Measurements from ENCODE around the gene PLGRKT.

The PLGRKT gene

GRCh38 chr9:5429873-5430564 lies 7.7 kb downstream of the PLGRKT start:
- H3K79me2 ChIP-seq (ENCODE audit: insufficient read depth, low read length) = no peaks in the 10 kb centered on the region
- no peak overlapping the region for H3K4me3 ChIP-seq (ENCODE audit: insufficient read depth, low read length, poor library complexity, severe bottlenecking)
- no peaks in the 10 kb centered on the region for H3K9me2 ChIP-seq (replicated peaks; ENCODE audit: insufficient read depth, low read length)
- H3K36me3 ChIP-seq (ENCODE audit: low read length) = no peaks in the 10 kb centered on the region; the same call in 1 of the 2 replicates
- H3K9ac ChIP-seq (ENCODE audit: low read length) = no peak overlapping the region
- no peak overlapping the region for H3K27ac ChIP-seq (ENCODE audit: low read depth, low read length)
- H3F3A ChIP-seq (ENCODE audit: insufficient read depth) = 0 out of 2 replicates have a peak, but pooled peaks cover 2% of the 10 kb centered on the region
- no peaks in the 10 kb centered on the region for H3K9me3 ChIP-seq (ENCODE audit: insufficient read depth, low read length)
- TF ChIP-seq, protein P1, sequence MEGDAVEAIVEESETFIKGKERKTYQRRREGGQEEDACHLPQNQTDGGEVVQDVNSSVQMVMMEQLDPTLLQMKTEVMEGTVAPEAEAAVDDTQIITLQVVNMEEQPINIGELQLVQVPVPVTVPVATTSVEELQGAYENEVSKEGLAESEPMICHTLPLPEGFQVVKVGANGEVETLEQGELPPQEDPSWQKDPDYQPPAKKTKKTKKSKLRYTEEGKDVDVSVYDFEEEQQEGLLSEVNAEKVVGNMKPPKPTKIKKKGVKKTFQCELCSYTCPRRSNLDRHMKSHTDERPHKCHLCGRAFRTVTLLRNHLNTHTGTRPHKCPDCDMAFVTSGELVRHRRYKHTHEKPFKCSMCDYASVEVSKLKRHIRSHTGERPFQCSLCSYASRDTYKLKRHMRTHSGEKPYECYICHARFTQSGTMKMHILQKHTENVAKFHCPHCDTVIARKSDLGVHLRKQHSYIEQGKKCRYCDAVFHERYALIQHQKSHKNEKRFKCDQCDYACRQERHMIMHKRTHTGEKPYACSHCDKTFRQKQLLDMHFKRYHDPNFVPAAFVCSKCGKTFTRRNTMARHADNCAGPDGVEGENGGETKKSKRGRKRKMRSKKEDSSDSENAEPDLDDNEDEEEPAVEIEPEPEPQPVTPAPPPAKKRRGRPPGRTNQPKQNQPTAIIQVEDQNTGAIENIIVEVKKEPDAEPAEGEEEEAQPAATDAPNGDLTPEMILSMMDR (IDR thresholded peaks at IDR 0.05; ENCODE audit: insufficient read depth, low read length, poor library complexity, severe bottlenecking) = no peak
- TF ChIP-seq EZH2phosphoT487 (conservative IDR thresholded peaks at IDR 0.05; ENCODE audit: low read length) = no peak
- no peak overlapping the region for H2AFZ ChIP-seq (ENCODE audit: low read depth, low read length, severe bottlenecking)
- H3K4me2 ChIP-seq (ENCODE audit: low read depth, low read length, poor library complexity, severe bottlenecking) = no peak overlapping the region
- H4K20me1 ChIP-seq (ENCODE audit: low read depth, low read length) = no peaks in the 10 kb centered on the region
- no peaks in the 10 kb centered on the region for H3K27me3 ChIP-seq (ENCODE audit: low read length)

- Histone ChIP-seq H3K79me2 (ENCODE audit: insufficient read depth, low read length) (no peaks in the 10 kb centered on the region), H4K20me1 (ENCODE audit: low read depth, low read length) (no peaks in the 10 kb centered on the region), H3F3A (ENCODE audit: insufficient read depth) (0 out of 2 replicates have a peak, but pooled peaks cover 4% of the 10 kb centered on the region), H3K36me3 (ENCODE audit: low read length) (no peaks in the 10 kb centered on the region; the same call in 1 of the 2 replicates), H3K9me3 (ENCODE audit: insufficient read depth, low read length) (no peaks in the 10 kb centered on the region), H3K9me2 (replicated peaks; ENCODE audit: insufficient read depth, low read length) (no peaks in the 10 kb centered on the region), H2AFZ (ENCODE audit: low read depth, low read length, severe bottlenecking) (no peak overlapping the region), H3K4me2 (ENCODE audit: low read depth, low read length, poor library complexity, severe bottlenecking) (no peak overlapping the region), H3K27ac (ENCODE audit: low read depth, low read length) (no peak overlapping the region), H3K9ac (ENCODE audit: low read length) (no peak overlapping the region), H3K27me3 (ENCODE audit: low read length) (no peaks in the 10 kb centered on the region), H3K4me3 (ENCODE audit: insufficient read depth, low read length, poor library complexity, severe bottlenecking) (no peak overlapping the region)
- TF ChIP-seq, protein P1 (IDR thresholded peaks at IDR 0.05; ENCODE audit: insufficient read depth, low read length, poor library complexity, severe bottlenecking) = no peak
- no peak for TF ChIP-seq EZH2phosphoT487 (conservative IDR thresholded peaks at IDR 0.05; ENCODE audit: low read length)
Measured at GRCh38 chr9:5428794-5429528, 8.8 kb downstream of the PLGRKT start.

- H3K9ac ChIP-seq (ENCODE audit: low read length) = no peak overlapping the region
- no peaks in the 10 kb centered on the region for H3K27me3 ChIP-seq (ENCODE audit: low read length)
- no peaks in the 10 kb centered on the region; the same call in 1 of the 2 replicates for H3K36me3 ChIP-seq (ENCODE audit: low read length)
- H3K4me2 ChIP-seq (ENCODE audit: low read depth, low read length, poor library complexity, severe bottlenecking) = no peak overlapping the region
- no peaks in the 10 kb centered on the region for H3K79me2 ChIP-seq (ENCODE audit: insufficient read depth, low read length)
- H3K9me2 ChIP-seq (replicated peaks; ENCODE audit: insufficient read depth, low read length) = no peaks in the 10 kb centered on the region
- no peaks in the 10 kb centered on the region for H4K20me1 ChIP-seq (ENCODE audit: low read depth, low read length)
- no peaks in the 10 kb centered on the region for H3K9me3 ChIP-seq (ENCODE audit: insufficient read depth, low read length)
- 0 out of 2 replicates have a peak, but pooled peaks cover 4% of the 10 kb centered on the region for H3F3A ChIP-seq (ENCODE audit: insufficient read depth)
- H3K27ac ChIP-seq (ENCODE audit: low read depth, low read length) = no peak overlapping the region
- H2AFZ ChIP-seq (ENCODE audit: low read depth, low read length, severe bottlenecking) = no peak overlapping the region
- H3K4me3 ChIP-seq (ENCODE audit: insufficient read depth, low read length, poor library complexity, severe bottlenecking) = no peak overlapping the region
- TF ChIP-seq, protein P1 (IDR thresholded peaks at IDR 0.05; ENCODE audit: insufficient read depth, low read length, poor library complexity, severe bottlenecking) = no peak
- no peak for TF ChIP-seq EZH2phosphoT487 (conservative IDR thresholded peaks at IDR 0.05; ENCODE audit: low read length)
Measured at GRCh38 chr9:5428172-5428571, 9.6 kb downstream of the PLGRKT start.
